ENCODE data around the gene DCST1.

The DCST1 gene

GRCh38 chr1:155035936-155036335 is 2.3 kb downstream of the DCST1 start:
- DNase-seq = no peak

DNA sequence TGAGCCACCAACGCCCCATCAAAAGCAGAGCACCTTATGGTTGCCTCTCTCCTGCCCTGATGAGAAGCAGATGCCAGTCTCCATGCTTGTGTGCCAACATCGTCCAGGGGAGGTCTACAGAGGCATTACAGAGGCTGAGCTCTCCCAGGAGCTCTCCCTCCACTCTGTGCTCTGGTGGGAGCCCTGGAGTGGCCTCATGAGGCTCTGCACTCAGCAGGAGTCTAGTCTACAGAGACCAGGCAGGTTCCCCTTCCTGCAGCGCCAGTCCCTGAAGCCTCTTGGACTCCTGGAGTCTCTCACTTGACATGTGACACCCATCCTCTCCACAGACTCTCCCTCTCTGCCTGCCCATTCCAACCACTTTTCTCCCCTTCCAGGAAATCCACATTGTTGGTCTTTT is 3.4 kb downstream of the DCST1 start:
- DNase-seq = no peak

DNA sequence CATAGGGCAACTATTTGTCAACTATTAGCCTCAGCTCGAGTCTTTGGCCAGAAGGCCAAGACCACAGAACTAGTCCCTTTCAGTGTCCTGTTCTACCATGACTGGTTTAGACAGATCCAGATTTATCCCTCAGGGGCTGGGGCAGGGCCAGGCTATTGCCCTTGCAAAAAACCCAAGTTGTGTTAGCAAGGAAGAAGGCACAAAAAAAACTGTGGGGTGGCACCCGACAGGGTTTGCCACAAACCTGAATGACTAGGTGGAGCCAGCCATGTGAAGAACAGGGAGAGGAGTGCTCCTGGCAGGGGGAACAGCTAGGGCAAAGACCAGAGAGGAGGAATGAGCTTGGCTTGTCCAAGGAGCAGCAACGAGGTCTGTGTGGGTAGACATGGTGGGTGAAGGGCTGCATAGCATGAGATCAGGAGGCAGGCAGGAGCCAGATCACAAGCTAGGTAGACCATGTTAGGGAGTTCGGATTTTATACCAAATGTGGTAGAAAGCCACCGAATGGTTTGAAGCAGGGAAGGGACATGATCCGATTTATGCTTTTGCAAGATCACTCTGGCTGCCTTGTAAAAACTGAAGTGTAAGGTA is 4.3 kb downstream of the DCST1 start:
- no peak for DNase-seq

GRCh38 chr1:155038602-155039307 is 5.1 kb downstream of the DCST1 start:
- DNase-seq = no peak

DNA sequence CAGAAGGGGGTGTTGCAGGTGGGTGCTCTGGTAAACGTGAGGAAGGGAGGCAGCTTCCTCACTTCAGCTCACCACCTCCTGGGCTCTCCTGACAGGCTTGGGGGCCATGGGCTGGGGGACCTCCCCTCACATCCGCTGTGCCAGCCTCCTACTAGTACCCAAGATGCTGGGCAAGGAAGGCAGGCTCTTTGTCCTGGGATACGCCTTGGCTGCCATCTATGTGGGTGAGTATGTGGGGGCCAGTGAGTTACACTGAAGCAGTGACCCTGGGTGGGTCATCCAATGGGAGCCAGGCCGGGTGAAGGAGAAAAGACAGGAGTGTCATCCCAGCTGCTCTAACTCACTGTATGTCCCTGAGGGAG is 5.7 kb downstream of the DCST1 start:
- no peak for DNase-seq

DNA sequence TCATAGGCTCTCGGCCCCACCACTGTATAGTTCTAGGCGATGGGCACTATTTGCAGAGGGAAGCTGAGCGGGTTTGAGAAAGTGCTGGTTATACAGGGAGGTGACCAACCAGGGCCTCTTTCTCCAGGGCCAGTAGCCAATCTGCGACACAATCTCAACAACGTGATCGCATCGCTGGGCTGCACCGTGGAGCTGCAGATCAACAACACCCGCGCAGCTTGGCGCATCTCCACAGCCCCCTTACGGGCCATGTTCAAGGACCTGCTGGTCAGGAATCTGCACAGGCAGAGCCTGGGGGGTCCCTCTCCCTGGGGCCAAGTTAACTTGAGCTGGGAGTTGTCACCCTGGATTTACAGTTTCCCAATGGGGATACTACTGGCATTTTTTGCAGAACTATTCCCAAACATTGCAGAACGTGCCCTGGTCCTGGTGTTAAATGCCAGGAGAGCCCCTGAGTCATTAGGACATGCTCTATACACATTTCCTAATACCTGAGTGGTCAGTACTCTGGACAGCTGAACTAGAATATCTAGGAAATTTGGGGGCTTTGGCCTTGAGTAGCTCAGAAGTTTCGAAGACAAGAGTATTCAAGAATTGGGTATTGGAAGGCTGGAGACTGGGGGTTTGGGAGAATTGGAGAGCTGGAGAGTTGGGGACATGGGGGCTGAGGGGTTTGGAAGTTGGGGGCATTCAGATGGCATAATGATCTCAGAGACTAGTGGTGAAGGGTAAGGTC is 6.9 kb downstream of the DCST1 start:
- DNase-seq = no peak

DNA sequence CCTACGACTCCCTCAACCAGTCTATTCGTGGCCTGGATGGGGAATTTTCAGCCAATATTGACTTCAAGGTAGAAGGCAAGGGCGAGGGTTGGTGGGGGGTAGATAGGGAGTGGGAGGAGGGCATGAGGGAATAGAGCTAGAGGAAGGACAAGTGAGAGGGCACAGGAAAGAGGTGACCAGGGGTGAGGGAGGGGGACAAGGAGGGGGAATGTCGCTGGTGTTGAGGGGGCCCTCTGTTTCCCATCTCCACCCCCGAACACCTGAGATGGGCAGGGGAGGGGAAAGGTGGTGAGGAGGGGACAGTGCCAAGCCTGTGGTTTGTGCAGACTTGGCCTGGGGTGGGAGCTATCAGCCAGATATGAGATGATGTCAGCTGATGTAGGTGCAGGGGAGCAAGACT is 9.2 kb downstream of the DCST1 start:
- DNase-seq = no peak

GRCh38 chr1:155043301-155043702 is 9.7 kb downstream of the DCST1 start:
- DNase-seq = no peak

GRCh38 chr1:155043793-155044192 is 10.2 kb downstream of the DCST1 start:
- no peak for DNase-seq

- DNase-seq = no peak
Measured at GRCh38 chr1:155044365-155044764, 10.7 kb downstream of the DCST1 start.

GRCh38 chr1:155044812-155045657 is 11.4 kb downstream of the DCST1 start:
- DNase-seq = peak; percentile 58 to 61

DNA sequence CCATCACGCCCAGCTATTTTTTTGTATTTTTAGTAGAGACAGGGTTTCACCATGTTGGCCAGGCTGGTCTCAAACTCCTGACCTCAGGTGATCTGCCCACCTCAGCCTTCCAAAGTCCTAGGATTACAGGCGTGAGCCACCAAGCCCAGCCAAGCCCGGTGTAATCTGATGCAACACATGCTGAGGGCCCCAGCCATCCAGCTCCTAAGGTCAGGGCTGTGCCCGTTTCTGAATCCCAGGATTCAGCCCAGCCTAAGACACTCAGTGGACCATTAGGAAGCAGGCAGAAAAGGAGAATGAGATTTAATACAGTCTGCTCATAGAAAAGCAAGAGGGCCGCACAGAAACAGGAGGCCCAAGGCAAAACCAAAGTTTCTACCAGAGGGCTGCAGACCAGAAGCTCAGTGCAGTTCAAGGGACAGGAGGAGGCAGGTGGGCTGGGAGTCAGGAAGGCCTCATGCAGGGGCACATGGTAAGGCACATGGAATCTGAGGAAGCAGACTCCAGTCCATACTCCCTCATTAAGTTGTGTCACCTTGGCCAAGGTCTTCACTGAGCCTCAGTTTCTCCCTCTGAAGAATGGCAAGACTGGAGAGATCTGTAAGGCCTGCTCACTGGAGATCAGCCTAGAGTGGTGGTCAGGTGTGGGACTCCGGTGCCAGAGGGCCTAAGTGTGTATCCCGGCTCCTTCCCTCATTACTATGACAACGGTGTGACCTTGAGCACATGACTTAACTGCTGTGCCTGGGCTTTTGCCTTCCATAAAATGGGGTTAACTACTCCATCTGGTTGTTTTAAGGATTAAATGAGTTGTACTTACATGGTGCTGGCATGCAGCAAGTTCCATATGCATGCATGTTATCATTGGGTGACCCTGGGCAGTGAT is 15.1 kb downstream of the DCST1 start:
- DNase-seq = no peak

GRCh38 chr1:155049651-155050559 is 16.3 kb downstream of the DCST1 start:
- no peak for DNase-seq

- DNase-seq = peak; percentile 79 to 81
Measured at GRCh38 chr1:155050560-155051341, 17.1 kb downstream of the DCST1 start, which contains the start of gene ADAM15. ADAM15 (plus strand) TSS chr1:155051316; CDS start chr1:155051387, 71 bp downstream.

DNA sequence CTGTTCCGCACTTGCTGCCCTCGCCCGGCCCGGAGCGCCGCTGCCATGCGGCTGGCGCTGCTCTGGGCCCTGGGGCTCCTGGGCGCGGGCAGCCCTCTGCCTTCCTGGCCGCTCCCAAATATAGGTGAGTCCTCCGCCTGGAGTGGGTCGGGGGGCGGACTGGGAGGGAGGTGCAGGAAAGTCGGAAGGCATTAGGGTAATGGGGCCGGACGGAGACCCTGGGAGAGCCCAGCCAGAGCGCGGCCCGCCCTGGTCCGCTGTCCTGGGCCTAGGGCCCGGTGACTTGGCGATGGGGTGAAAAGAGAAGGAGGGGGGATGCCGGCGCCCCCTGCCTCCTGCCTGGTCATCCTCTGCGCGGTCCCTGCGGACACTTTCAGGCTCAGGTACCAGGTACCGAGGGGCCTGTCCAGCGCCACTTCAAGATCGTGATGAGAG is 17.7 kb downstream of the DCST1 start:
- no peak for DNase-seq

- DNase-seq = peak; percentile 51 to 52
Measured at GRCh38 chr1:155051777-155052398, 18.3 kb downstream of the DCST1 start.

GRCh38 chr1:155052439-155053395 is 19.1 kb downstream of the DCST1 start:
- DNase-seq = peak in 1 of 2 donors; percentile 19

- no peak for DNase-seq
Measured at GRCh38 chr1:155053531-155054105, 20.0 kb downstream of the DCST1 start.
